ENCODE measurements around the gene PFDN6. TPM values are rescaled to one million over a fixed set of nuclear protein-coding genes. Genes with fewer than 3 reads are reported as not detected.

The PFDN6 gene
- total and polyA plus RNA-seq, 9 of the 15 experiments (the other 6 are each of a cell fraction or from before 2014, with no cell fraction given) = 6.8 to 475 (median 216) TPM

DNA sequence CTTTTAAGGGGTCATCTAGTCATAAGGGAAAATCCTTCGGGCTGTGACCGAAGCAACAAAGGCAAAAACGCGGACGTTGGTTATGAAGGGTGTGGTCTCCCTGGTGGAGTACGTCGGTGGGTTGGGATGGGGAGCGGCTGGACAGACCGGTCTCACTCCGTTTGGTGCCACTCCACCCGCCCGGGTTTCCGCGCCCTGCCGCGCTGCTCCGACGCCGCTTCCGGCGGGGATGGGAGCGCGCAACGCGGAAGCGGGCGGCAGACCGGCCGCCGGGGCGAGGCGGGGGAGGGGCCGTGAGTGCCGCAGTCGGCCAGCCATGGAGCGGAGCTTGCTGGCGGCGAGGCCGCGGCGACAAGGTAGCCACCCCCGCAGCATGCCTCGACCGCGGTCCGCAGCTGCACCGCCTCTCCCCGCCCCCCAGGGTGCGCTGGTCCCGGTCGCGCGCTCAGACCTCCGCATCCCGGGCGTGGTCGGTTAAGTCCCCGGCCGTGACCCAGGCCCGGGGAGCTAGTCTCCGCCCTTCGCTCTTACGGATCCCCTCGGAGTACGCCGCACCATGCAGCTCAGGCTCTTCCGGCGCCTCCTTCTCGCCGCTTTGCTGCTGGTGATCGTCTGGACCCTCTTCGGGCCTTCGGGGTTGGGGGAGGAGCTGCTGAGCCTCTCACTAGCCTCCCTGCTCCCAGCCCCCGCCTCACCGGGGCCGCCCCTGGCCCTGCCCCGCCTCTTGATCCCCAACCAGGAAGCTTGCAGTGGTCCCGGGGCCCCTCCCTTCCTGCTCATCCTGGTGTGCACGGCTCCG lies 12.3 kb upstream of the PFDN6 start, which contains the start of gene B3GALT4 (continued):
- TF ChIP-seq SIRT6 (IDR thresholded peaks at IDR 0.05; ENCODE audit: low read depth, low read length) (peak; percentile 94), POLR3G (IDR thresholded peaks at IDR 0.05; ENCODE audit: extremely low read depth, insufficient read length, insufficient replicate concordance) (no peak), XRCC4 (IDR thresholded peaks at IDR 0.05; ENCODE audit: extremely low read depth, insufficient read depth, insufficient read length) (no peak), ZFP1 (CRISPR knock-in tag; IDR thresholded peaks at IDR 0.05) (no peak), CBFA2T2 (conservative IDR thresholded peaks at IDR 0.05) (no peak), ZNF785 (CRISPR knock-in tag; IDR thresholded peaks at IDR 0.05) (no peak), TSC22D4 (tag; IDR thresholded peaks at IDR 0.05) (no peak), HMG20A (CRISPR knock-in tag; conservative IDR thresholded peaks at IDR 0.05) (no peak), ZNF133 (CRISPR knock-in tag; IDR thresholded peaks at IDR 0.05) (no peak), ZNF239 (CRISPR knock-in tag; IDR thresholded peaks at IDR 0.05) (no peak), ZNF586 (CRISPR knock-in tag; conservative IDR thresholded peaks at IDR 0.05) (peak; percentile 90), KAT7 (CRISPR knock-in tag; IDR thresholded peaks at IDR 0.05; ENCODE audit: borderline replicate concordance) (peak; percentile 95; the same call in 1 of the 2 replicates)
- TF ChIP-seq, protein P1, sequence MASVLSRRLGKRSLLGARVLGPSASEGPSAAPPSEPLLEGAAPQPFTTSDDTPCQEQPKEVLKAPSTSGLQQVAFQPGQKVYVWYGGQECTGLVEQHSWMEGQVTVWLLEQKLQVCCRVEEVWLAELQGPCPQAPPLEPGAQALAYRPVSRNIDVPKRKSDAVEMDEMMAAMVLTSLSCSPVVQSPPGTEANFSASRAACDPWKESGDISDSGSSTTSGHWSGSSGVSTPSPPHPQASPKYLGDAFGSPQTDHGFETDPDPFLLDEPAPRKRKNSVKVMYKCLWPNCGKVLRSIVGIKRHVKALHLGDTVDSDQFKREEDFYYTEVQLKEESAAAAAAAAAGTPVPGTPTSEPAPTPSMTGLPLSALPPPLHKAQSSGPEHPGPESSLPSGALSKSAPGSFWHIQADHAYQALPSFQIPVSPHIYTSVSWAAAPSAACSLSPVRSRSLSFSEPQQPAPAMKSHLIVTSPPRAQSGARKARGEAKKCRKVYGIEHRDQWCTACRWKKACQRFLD (CRISPR knock-in tag; IDR thresholded peaks at IDR 0.05) = peak; percentile 60
- TF ChIP-seq, protein P2, sequence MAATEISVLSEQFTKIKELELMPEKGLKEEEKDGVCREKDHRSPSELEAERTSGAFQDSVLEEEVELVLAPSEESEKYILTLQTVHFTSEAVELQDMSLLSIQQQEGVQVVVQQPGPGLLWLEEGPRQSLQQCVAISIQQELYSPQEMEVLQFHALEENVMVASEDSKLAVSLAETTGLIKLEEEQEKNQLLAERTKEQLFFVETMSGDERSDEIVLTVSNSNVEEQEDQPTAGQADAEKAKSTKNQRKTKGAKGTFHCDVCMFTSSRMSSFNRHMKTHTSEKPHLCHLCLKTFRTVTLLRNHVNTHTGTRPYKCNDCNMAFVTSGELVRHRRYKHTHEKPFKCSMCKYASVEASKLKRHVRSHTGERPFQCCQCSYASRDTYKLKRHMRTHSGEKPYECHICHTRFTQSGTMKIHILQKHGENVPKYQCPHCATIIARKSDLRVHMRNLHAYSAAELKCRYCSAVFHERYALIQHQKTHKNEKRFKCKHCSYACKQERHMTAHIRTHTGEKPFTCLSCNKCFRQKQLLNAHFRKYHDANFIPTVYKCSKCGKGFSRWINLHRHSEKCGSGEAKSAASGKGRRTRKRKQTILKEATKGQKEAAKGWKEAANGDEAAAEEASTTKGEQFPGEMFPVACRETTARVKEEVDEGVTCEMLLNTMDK (IDR thresholded peaks at IDR 0.05; ENCODE audit: borderline replicate concordance, insufficient read depth, low read depth, low read length, poor library complexity, severe bottlenecking) = peak; percentile 91
- TF ChIP-seq, protein P3, sequence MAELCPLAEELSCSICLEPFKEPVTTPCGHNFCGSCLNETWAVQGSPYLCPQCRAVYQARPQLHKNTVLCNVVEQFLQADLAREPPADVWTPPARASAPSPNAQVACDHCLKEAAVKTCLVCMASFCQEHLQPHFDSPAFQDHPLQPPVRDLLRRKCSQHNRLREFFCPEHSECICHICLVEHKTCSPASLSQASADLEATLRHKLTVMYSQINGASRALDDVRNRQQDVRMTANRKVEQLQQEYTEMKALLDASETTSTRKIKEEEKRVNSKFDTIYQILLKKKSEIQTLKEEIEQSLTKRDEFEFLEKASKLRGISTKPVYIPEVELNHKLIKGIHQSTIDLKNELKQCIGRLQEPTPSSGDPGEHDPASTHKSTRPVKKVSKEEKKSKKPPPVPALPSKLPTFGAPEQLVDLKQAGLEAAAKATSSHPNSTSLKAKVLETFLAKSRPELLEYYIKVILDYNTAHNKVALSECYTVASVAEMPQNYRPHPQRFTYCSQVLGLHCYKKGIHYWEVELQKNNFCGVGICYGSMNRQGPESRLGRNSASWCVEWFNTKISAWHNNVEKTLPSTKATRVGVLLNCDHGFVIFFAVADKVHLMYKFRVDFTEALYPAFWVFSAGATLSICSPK (IDR thresholded peaks at IDR 0.05; ENCODE audit: borderline replicate concordance) = no peak
- TF ChIP-seq, protein P4, sequence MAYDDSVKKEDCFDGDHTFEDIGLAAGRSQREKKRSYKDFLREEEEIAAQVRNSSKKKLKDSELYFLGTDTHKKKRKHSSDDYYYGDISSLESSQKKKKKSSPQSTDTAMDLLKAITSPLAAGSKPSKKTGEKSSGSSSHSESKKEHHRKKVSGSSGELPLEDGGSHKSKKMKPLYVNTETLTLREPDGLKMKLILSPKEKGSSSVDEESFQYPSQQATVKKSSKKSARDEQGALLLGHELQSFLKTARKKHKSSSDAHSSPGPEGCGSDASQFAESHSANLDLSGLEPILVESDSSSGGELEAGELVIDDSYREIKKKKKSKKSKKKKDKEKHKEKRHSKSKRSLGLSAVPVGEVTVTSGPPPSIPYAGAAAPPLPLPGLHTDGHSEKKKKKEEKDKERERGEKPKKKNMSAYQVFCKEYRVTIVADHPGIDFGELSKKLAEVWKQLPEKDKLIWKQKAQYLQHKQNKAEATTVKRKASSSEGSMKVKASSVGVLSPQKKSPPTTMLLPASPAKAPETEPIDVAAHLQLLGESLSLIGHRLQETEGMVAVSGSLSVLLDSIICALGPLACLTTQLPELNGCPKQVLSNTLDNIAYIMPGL (CRISPR knock-in tag; IDR thresholded peaks at IDR 0.05) = peak; percentile 72; the same call in 1 of the 2 replicates
- TF ChIP-seq, protein P5, sequence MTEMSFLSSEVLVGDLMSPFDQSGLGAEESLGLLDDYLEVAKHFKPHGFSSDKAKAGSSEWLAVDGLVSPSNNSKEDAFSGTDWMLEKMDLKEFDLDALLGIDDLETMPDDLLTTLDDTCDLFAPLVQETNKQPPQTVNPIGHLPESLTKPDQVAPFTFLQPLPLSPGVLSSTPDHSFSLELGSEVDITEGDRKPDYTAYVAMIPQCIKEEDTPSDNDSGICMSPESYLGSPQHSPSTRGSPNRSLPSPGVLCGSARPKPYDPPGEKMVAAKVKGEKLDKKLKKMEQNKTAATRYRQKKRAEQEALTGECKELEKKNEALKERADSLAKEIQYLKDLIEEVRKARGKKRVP (CRISPR knock-in tag; IDR thresholded peaks at IDR 0.05) = no peak

Measured in K562 (cell line).